A549 (cell line): Measurements from ENCODE around the gene MBNL1. TPM values are rescaled to one million over a fixed set of nuclear protein-coding genes. Genes with fewer than 3 reads are reported as not detected.
A peak's percentile ranks its signal among the peaks of the same experiment; 100 is the strongest.

Experiments used
- ATAC-seq, 2 experiments: fragments of 200-7000 bp in 1 of 2; fragments of >200 bp in 1 of 2; cut with Nextera tagmentation in 1 of 2; cut with Tn5 transposase in 1 of 2; 3 replicates each; pipeline versions ENCODE4 v1.8.0 to v1.9.1; 2018 to 2020; ENCODE audit warnings: mild to moderate bottlenecking in 1 of 2, moderate library complexity in 1 of 2
- CTCF ChIA-PET: fragments of 300-600 bp; sonication (Branson Sonifier 250); formaldehyde crosslinking; extraction: SDS; loops from one replicate; lab custom pipeline; 2021; ENCODE audit warnings: antibody characterized with exemption, inconsistent platforms; lab: Yijun Ruan, JAX
- POLR2A ChIA-PET: fragments of 350-600 bp; formaldehyde crosslinking; extraction: SDS; loops from one replicate; lab custom pipeline; 2021; ENCODE audit warnings: antibody characterized with exemption, inconsistent platforms; lab: Yijun Ruan, JAX
- DNase-seq, 2 experiments: peaks; one replicate each; pipeline versions ENCODE4 v3.0.0 to v3.0.0-alpha.2; 2011 to 2016; ENCODE audit warnings: low read depth in 1 of 2, low spot score in 1 of 2
- FAIRE-seq: peaks from 2 replicates; lab custom pipeline; 2011; peaks lifted over from hg19 to GRCh38; lab: Jason Lieb, UNC
- H3K27ac ChIP-seq, 2 experiments: fragments of >200 bp; sonication (Bioruptor Twin); formaldehyde crosslinking; 3 replicates each; pipeline ENCODE4 v1.5.1; 2016 to 2017
- H3K4me1 ChIP-seq: fragments of >200 bp; sonication (Bioruptor Twin); formaldehyde crosslinking; 3 replicates; pipeline ENCODE4 v1.6.1; 2016
- H3K4me2 ChIP-seq: fragments of >200 bp; sonication (Bioruptor Twin); formaldehyde crosslinking; 3 replicates; pipeline ENCODE4 v1.6.1; 2016
- H3K4me3 ChIP-seq: fragments of >200 bp; sonication (Bioruptor Twin); formaldehyde crosslinking; 3 replicates; pipeline ENCODE4 v1.5.1; 2016
- H3K9me3 ChIP-seq: fragments of >200 bp; sonication (Bioruptor Twin); formaldehyde crosslinking; 3 replicates; pipeline ENCODE4 v1.6.1; 2016
- BHLHE40 ChIP-seq: IDR thresholded peaks from 2 replicates; pipeline ENCODE4 v1.6.1; 2012; ENCODE audit warnings: low read depth, low read length, inconsistent platforms
- CBX8 ChIP-seq: fragments of 200-600 bp; sonication (generic); IDR thresholded peaks from 2 replicates; pipeline ENCODE4 v1.6.1; 2016
- HDAC2 ChIP-seq: fragments of 200-600 bp; sonication (generic); IDR thresholded peaks from 2 replicates; pipeline ENCODE4 v1.6.1; 2016
- HEYL ChIP-seq: fragments of 250-450 bp; sonication (Bioruptor Pico); IDR thresholded peaks from 2 replicates; pipeline ENCODE4 v1.8.0; 2021; ENCODE audit warnings: mild to moderate bottlenecking, moderate library complexity
- KDM1A ChIP-seq: fragments of 200-600 bp; sonication (generic); IDR thresholded peaks from 2 replicates; pipeline ENCODE4 v1.6.1; 2016; ENCODE audit warnings: low read depth, mild to moderate bottlenecking
- MAFK ChIP-seq: fragments of 450-650 bp; IDR thresholded peaks from 2 replicates; pipeline ENCODE4 v1.6.1; 2014; ENCODE audit not compliant: partially characterized antibody
- MAZ ChIP-seq: fragments of 150-350 bp; IDR thresholded peaks from 2 replicates; pipeline ENCODE4 v1.6.1; 2014; ENCODE audit warnings: antibody characterized with exemption, low read depth, low read length, borderline replicate concordance
- NR3C1 ChIP-seq: fragments of >200 bp; sonication (Bioruptor Twin); formaldehyde crosslinking; IDR thresholded peaks from 3 replicates; pipeline ENCODE4 v1.6.1; 2017
- PHF8 ChIP-seq: fragments of 200-600 bp; sonication (generic); IDR thresholded peaks from 2 replicates; pipeline ENCODE4 v1.6.1; 2016; ENCODE audit warnings: low read depth, mild to moderate bottlenecking, antibody characterized with exemption, moderate library complexity, borderline replicate concordance
- POLR2AphosphoS2 ChIP-seq: conservative IDR thresholded peaks from 2 replicates; pipeline ENCODE4 v1.6.1; 2012; ENCODE audit warnings: low read length, improper control_type of control experiment, inconsistent platforms
- RFX5 ChIP-seq: fragments of 450-650 bp; IDR thresholded peaks from 2 replicates; pipeline ENCODE4 v1.7.1; 2014; ENCODE audit warnings: antibody characterized with exemption, mild to moderate bottlenecking, moderate library complexity
- TP53 ChIP-seq: fragments of 250-450 bp; sonication (Bioruptor Pico); IDR thresholded peaks from 2 replicates; pipeline ENCODE4 v1.5.0; 2021; ENCODE audit warnings: mild to moderate bottlenecking, moderate library complexity
- ZNF302 ChIP-seq: fragments of 250-450 bp; sonication (Bioruptor Pico); IDR thresholded peaks from 2 replicates; pipeline ENCODE4 v1.9.0; 2021; ENCODE audit warnings: inconsistent platforms, mild to moderate bottlenecking, moderate library complexity
- WGBS: methylation state at CpG from one replicate; pipeline ENCODE4 v1.1.6; 2017; ENCODE audit errors: missing lambda C conversion rate; 5-methylcytosine and 5-hydroxymethylcytosine counted together
- polyA plus RNA-seq, 4 experiments: library from polyadenylated mRNA; depleted of rRNA in 3 of 4; stranded (reverse); fragments of >200 nt; fragmentation: RNase III in 1 of 4; extraction: RNeasy Plus Mini Kit Qiagen cat#74134 plus additional on column Dnase treatment in 1 of 4; gene quantifications; 2 replicates in 3 of 4; 3 replicates in 1 of 4; pipeline ENCODE4 v1.2.3, GENCODE V29; 2011 to 2017
- TF ChIP-seq, protein P1 (sequence below): fragments of 200-600 bp; sonication (generic); IDR thresholded peaks from 2 replicates; pipeline ENCODE4 v1.6.1; 2016; ENCODE audit warnings: antibody characterized with exemption, mild to moderate bottlenecking, moderate library complexity
- TF ChIP-seq, protein P2 (sequence below): fragments of >200 bp; sonication (Bioruptor Twin); formaldehyde crosslinking; IDR thresholded peaks from 3 replicates; pipeline ENCODE4 v1.6.1; 2016
- TF ChIP-seq, protein P3 (sequence below): IDR thresholded peaks from 2 replicates; pipeline ENCODE4 v1.6.1; 2012; ENCODE audit warnings: low read depth, borderline replicate concordance

The MBNL1 gene
- polyA plus RNA-seq, 2 of the 4 experiments (the other 2 are of a cell fraction), result 60.5 to 92.5 TPM

DNA sequence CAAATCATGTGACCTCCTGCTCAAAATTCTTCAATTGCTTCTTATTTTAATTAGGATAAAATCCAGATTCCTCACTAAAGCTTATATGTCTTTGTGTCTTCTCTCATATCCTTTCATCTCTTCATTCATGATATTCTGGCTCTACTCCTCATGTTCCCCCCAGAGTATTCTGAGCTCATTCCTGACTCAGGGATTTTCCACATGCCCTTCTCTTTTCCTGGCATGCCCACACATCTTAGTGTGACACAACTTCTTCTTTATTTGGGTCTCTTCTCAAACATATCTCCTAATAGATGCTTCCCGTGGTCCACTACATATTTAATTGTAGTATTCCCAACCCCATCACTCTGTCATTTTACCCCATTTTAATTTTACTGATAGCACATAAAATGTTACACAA, 15.2 kb upstream of the MBNL1 start:
- H3K4me3 ChIP-seq, result no peak overlapping the region
- WGBS, result 71% methylated on average over 1 of the region's 1 CpG
- H3K4me1 ChIP-seq, result peaks cover 13% of the 10 kb centered on the region
- H3K9me3 ChIP-seq, result no peaks in the 10 kb centered on the region
- ChIA-PET POLR2A (interaction anchor here (0.6 kb wide), 1 partner anchor 1490 kb away, joined by 3 read pairs; the partner anchor contains the start of gene SIAH2), CTCF (no interaction called here)
- ATAC-seq (no peak), FAIRE-seq (no peak), DNase-seq (no peak)
- TF ChIP-seq, protein P1, sequence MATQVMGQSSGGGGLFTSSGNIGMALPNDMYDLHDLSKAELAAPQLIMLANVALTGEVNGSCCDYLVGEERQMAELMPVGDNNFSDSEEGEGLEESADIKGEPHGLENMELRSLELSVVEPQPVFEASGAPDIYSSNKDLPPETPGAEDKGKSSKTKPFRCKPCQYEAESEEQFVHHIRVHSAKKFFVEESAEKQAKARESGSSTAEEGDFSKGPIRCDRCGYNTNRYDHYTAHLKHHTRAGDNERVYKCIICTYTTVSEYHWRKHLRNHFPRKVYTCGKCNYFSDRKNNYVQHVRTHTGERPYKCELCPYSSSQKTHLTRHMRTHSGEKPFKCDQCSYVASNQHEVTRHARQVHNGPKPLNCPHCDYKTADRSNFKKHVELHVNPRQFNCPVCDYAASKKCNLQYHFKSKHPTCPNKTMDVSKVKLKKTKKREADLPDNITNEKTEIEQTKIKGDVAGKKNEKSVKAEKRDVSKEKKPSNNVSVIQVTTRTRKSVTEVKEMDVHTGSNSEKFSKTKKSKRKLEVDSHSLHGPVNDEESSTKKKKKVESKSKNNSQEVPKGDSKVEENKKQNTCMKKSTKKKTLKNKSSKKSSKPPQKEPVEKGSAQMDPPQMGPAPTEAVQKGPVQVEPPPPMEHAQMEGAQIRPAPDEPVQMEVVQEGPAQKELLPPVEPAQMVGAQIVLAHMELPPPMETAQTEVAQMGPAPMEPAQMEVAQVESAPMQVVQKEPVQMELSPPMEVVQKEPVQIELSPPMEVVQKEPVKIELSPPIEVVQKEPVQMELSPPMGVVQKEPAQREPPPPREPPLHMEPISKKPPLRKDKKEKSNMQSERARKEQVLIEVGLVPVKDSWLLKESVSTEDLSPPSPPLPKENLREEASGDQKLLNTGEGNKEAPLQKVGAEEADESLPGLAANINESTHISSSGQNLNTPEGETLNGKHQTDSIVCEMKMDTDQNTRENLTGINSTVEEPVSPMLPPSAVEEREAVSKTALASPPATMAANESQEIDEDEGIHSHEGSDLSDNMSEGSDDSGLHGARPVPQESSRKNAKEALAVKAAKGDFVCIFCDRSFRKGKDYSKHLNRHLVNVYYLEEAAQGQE, result no peak
- TF ChIP-seq BHLHE40 (no peak), HDAC2 (no peak), MAFK (no peak), POLR2AphosphoS2 (no peak), ZNF302 (CRISPR knock-in tag) (no peak), KDM1A (no peak)
- H3K27ac ChIP-seq, result no peak overlapping the region
- H3K4me2 ChIP-seq, result no peak overlapping the region

DNA sequence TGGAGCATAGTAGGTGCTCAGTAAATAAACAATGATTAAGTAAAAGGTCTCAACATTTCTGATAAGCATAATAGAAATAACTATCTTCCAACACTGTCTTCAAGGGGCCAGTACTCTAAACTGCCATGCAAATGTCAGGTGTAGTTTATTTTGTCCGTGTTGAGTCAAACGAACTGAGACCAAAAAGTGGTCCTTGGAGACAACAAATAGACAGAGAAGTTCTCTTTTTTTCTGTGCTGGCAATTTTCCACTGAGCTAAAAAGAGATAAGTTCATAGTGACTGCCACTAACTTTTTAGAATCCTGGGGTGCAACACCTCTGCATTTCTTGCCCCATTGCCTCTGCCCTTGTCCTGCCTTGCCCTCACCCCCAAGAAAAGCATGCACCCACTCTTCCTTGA, 14.7 kb upstream of the MBNL1 start:
- TF ChIP-seq HEYL (CRISPR knock-in tag), result no peak
- no peak for TF ChIP-seq CBX8
- TF ChIP-seq, protein P1, result no peak
- no peak for TF ChIP-seq PHF8
- TF ChIP-seq MAZ, result no peak
- no peak for TF ChIP-seq NR3C1
- TF ChIP-seq, protein P2, sequence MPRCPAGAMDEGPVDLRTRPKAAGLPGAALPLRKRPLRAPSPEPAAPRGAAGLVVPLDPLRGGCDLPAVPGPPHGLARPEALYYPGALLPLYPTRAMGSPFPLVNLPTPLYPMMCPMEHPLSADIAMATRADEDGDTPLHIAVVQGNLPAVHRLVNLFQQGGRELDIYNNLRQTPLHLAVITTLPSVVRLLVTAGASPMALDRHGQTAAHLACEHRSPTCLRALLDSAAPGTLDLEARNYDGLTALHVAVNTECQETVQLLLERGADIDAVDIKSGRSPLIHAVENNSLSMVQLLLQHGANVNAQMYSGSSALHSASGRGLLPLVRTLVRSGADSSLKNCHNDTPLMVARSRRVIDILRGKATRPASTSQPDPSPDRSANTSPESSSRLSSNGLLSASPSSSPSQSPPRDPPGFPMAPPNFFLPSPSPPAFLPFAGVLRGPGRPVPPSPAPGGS, result no peak
- TF ChIP-seq, protein P3, sequence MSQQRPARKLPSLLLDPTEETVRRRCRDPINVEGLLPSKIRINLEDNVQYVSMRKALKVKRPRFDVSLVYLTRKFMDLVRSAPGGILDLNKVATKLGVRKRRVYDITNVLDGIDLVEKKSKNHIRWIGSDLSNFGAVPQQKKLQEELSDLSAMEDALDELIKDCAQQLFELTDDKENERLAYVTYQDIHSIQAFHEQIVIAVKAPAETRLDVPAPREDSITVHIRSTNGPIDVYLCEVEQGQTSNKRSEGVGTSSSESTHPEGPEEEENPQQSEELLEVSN, result no peak
- TF ChIP-seq TP53 (CRISPR knock-in tag), result no peak
- no peak for TF ChIP-seq RFX5
- POLR2A ChIA-PET, result no interaction called here
- Histone ChIP-seq H3K27ac (0 out of 6 replicates have a peak overlapping the region, but pooled peaks of 1 of the 2 experiments have one; percentile 34), H3K4me3 (no peak overlapping the region), H3K4me2 (no peak overlapping the region), H3K9me3 (no peaks in the 10 kb centered on the region), H3K4me1 (peaks cover 17% of the 10 kb centered on the region)
- no peak for FAIRE-seq
- 82% methylated on average over 2 of the region's 2 CpGs for WGBS
- DNase-seq, result no peak
- CTCF ChIA-PET, result no interaction called here
- ATAC-seq, result no peak
